H1 (cell line): ENCODE data around the gene SHLD1. TPM values are rescaled to one million over a fixed set of nuclear protein-coding genes. Genes with fewer than 3 reads are reported as not detected.

Experiments
- CTCF ChIA-PET: fragments of 300-600 bp; sonication (Branson Sonifier 250); formaldehyde crosslinking; loops from one replicate; lab custom pipeline; 2021; ENCODE audit not compliant: partially characterized antibody; lab: Charles Lee
- POLR2A ChIA-PET: fragments of 300-600 bp; sonication (Branson Sonifier 250); formaldehyde crosslinking; loops from one replicate; lab custom pipeline; 2021; ENCODE audit warnings: inconsistent platforms; ENCODE audit not compliant: partially characterized antibody; lab: Charles Lee
- DNase-seq, 2 experiments: peaks; one replicate each; pipeline versions ENCODE4 v3.0.0 to v3.0.0-alpha.2; 2010 to 2022; ENCODE audit warnings: low spot score in 2 of 2, low read depth in 1 of 2, mixed read lengths in 1 of 2
- FAIRE-seq: peaks from 2 replicates; lab custom pipeline; 2011; peaks lifted over from hg19 to GRCh38; lab: Jason Lieb, UNC
- H2AFZ ChIP-seq: 2 replicates; pipeline ENCODE4 v1.8.1; 2012; ENCODE audit warnings: low read length, inconsistent platforms
- H2AK5ac ChIP-seq: 2 replicates; pipeline ENCODE4 v1.6.1; 2013; ENCODE audit warnings: low read depth, low read length
- H2BK120ac ChIP-seq: replicated peaks from 2 replicates; pipeline ENCODE3; 2013; ENCODE audit warnings: low read depth, low read length, inconsistent platforms
- H2BK12ac ChIP-seq: 2 replicates; pipeline ENCODE4 v1.6.1; 2013; ENCODE audit warnings: low read depth, low read length
- H2BK15ac ChIP-seq: 2 replicates; pipeline ENCODE4 v1.6.1; 2013; ENCODE audit warnings: low read length
- H2BK20ac ChIP-seq: 2 replicates; pipeline ENCODE4 v1.6.1; 2013; ENCODE audit warnings: low read length
- H2BK5ac ChIP-seq: 2 replicates; pipeline ENCODE4 v1.6.1; 2013; ENCODE audit warnings: low read depth, low read length
- H3K14ac ChIP-seq: 2 replicates; pipeline ENCODE4 v1.6.1; 2013; ENCODE audit warnings: inconsistent platforms; ENCODE audit not compliant: insufficient read length
- H3K18ac ChIP-seq: 2 replicates; pipeline ENCODE4 v1.6.1; 2013; ENCODE audit warnings: low read length; ENCODE audit errors: extremely low read depth
- H3K23ac ChIP-seq: 2 replicates; pipeline ENCODE4 v1.6.1; 2013; ENCODE audit warnings: inconsistent platforms; ENCODE audit not compliant: insufficient read length
- H3K23me2 ChIP-seq: 2 replicates; pipeline ENCODE4 v1.6.1; 2013; ENCODE audit warnings: low read depth, low read length
- H3K27ac ChIP-seq: 2 replicates; pipeline ENCODE4 v1.6.1; 2011; ENCODE audit warnings: low read depth, low read length, inconsistent platforms
- H3K27me3 ChIP-seq, 4 experiments: replicated peaks in 1 of 4; 1 replicate in 1 of 4; 2 replicates in 3 of 4; pipeline versions ENCODE4 v1.6.1 to v1.8.1; 2011 to 2013; ENCODE audit warnings: low read length in 3 of 4, mild to moderate bottlenecking in 3 of 4, inconsistent platforms in 2 of 4, mixed read lengths in 2 of 4, moderate library complexity in 1 of 4; ENCODE audit not compliant: control insufficient read depth in 3 of 4, insufficient read depth in 3 of 4; ENCODE audit errors: extremely low read depth in 1 of 4
- H3K36me3 ChIP-seq, 4 experiments: 2 replicates each; pipeline versions ENCODE4 v1.6.1 to v1.8.1; 2011 to 2013; ENCODE audit warnings: mild to moderate bottlenecking in 4 of 4, low read length in 3 of 4, moderate library complexity in 2 of 4, control low read depth in 1 of 4, inconsistent platforms in 1 of 4; ENCODE audit not compliant: insufficient read depth in 4 of 4, control insufficient read depth in 2 of 4
- H3K4ac ChIP-seq: replicated peaks from 2 replicates; pipeline ENCODE3; 2013; ENCODE audit warnings: low read length, low read depth, mixed read lengths, inconsistent platforms; ENCODE audit not compliant: insufficient read length
- H3K4me1 ChIP-seq, 4 experiments: replicated peaks in 1 of 4; 1 replicate in 1 of 4; 2 replicates in 3 of 4; pipeline versions ENCODE4 v1.6.1 to v1.8.1; 2011 to 2013; ENCODE audit warnings: low read length in 3 of 4, inconsistent platforms in 2 of 4, mixed read lengths in 1 of 4; ENCODE audit not compliant: insufficient read depth in 4 of 4, control insufficient read depth in 3 of 4
- H3K4me2 ChIP-seq, 2 experiments: 2 replicates each; pipeline versions ENCODE4 v1.6.1 to v1.8.1; 2011 to 2013; ENCODE audit warnings: low read depth in 2 of 2, low read length in 2 of 2, control low read depth in 1 of 2, inconsistent platforms in 1 of 2, mild to moderate bottlenecking in 1 of 2; ENCODE audit not compliant: insufficient read depth in 1 of 2
- H3K4me3 ChIP-seq, 4 experiments: fragments of 200-600, 300-600 bp in 1 of 4; sonication (generic), shearing (Covaris generic), sonication (Bioruptor Twin) in 1 of 4; 2 replicates each; pipeline versions ENCODE4 v1.5.1 to v1.8.1; 2011 to 2016; ENCODE audit warnings: low read length in 4 of 4, low read depth in 3 of 4, control low read depth in 2 of 4, inconsistent platforms in 2 of 4, mild to moderate bottlenecking in 2 of 4, mixed read lengths in 1 of 4, moderate library complexity in 1 of 4; ENCODE audit not compliant: insufficient read depth in 2 of 4; ENCODE audit errors: extremely low read depth in 1 of 4
- H3K56ac ChIP-seq: replicated peaks from 2 replicates; pipeline ENCODE3; 2013; ENCODE audit warnings: low read depth, mild to moderate bottlenecking, mixed read lengths, low read length, inconsistent platforms; ENCODE audit not compliant: insufficient read length
- H3K79me1 ChIP-seq: 2 replicates; pipeline ENCODE4 v1.6.1; 2013; ENCODE audit warnings: low read depth, low read length, control low read depth
- H3K79me2 ChIP-seq, 2 experiments: 2 replicates each; pipeline versions ENCODE4 v1.6.1 to v1.8.1; 2012 to 2013; ENCODE audit warnings: low read length in 2 of 2, mild to moderate bottlenecking in 2 of 2, inconsistent platforms in 1 of 2; ENCODE audit not compliant: insufficient read depth in 2 of 2, control insufficient read depth in 1 of 2
- H3K9ac ChIP-seq, 4 experiments: replicated peaks in 1 of 4; 1 replicate in 1 of 4; 2 replicates in 3 of 4; pipeline versions ENCODE4 v1.6.1 to v1.8.1; 2011 to 2013; ENCODE audit warnings: low read depth in 3 of 4, low read length in 3 of 4, control low read depth in 2 of 4, mild to moderate bottlenecking in 2 of 4, moderate library complexity in 2 of 4, inconsistent platforms in 1 of 4; ENCODE audit errors: extremely low read depth in 1 of 4
- H3K9me3 ChIP-seq, 2 experiments: 2 replicates each; pipeline versions ENCODE4 v1.6.1 to v1.8.1; 2012 to 2013; ENCODE audit warnings: mild to moderate bottlenecking in 2 of 2, moderate library complexity in 2 of 2, control low read depth in 1 of 2, inconsistent platforms in 1 of 2, low read depth in 1 of 2, low read length in 1 of 2, mixed read lengths in 1 of 2; ENCODE audit not compliant: insufficient read depth in 2 of 2
- H4K20me1 ChIP-seq, 2 experiments: replicated peaks in 1 of 2; 2 replicates each; pipeline versions ENCODE3 to v1.8.1; 2011 to 2013; ENCODE audit warnings: inconsistent platforms in 2 of 2, low read length in 2 of 2, mild to moderate bottlenecking in 1 of 2; ENCODE audit not compliant: insufficient read depth in 2 of 2, control insufficient read depth in 1 of 2
- H4K5ac ChIP-seq: 2 replicates; pipeline ENCODE4 v1.6.1; 2013; ENCODE audit warnings: low read length, low read depth, mixed read lengths, inconsistent platforms; ENCODE audit not compliant: insufficient read length
- H4K8ac ChIP-seq: 2 replicates; pipeline ENCODE4 v1.8.0; 2013; ENCODE audit warnings: mild to moderate bottlenecking, moderate library complexity, low read length, inconsistent platforms; ENCODE audit not compliant: insufficient read depth; ENCODE audit errors: extremely low read depth
- H4K91ac ChIP-seq: replicated peaks from 2 replicates; pipeline ENCODE3; 2013; ENCODE audit warnings: low read length, mixed read lengths, inconsistent platforms; ENCODE audit not compliant: insufficient read length
- RBBP5 ChIP-seq: IDR thresholded peaks from 2 replicates; pipeline ENCODE4 v1.7.1; 2012; ENCODE audit warnings: low read depth, mild to moderate bottlenecking, inconsistent platforms, low read length, moderate library complexity, borderline replicate concordance
- WGBS, 2 experiments: shearing (Covaris generic) in 1 of 2; methylation state at CpG; one replicate each; pipeline versions ENCODE4 v1.1.6 to v1.1.7; 2013 to 2015; ENCODE audit warnings: low lambda C conversion rate in 2 of 2, mixed read lengths in 2 of 2, inconsistent platforms in 1 of 2, low coverage in 1 of 2, missing lambda C conversion rate in 1 of 2; ENCODE audit not compliant: insufficient replicate concordance in 2 of 2, insufficient coverage in 1 of 2, insufficient read length in 1 of 2; ENCODE audit errors: extremely low coverage in 1 of 2, missing lambda C conversion rate in 1 of 2; 5-methylcytosine and 5-hydroxymethylcytosine counted together
- polyA plus RNA-seq, 7 experiments: library from polyadenylated mRNA; depleted of rRNA in 3 of 7; stranded (reverse) in 5 of 7; unstranded in 2 of 7; fragments of >200 nt in 5 of 7; fragments of 200-250 nt in 2 of 7; gene quantifications; 1 replicate in 5 of 7; 2 replicates in 1 of 7; 4 replicates in 1 of 7; pipeline versions ENCODE4 v1.2.1 to v1.2.3, GENCODE V29; 2011 to 2013; ENCODE audit warnings: missing spikeins in 2 of 7, mixed read lengths in 2 of 7
- total RNA-seq: library from RNA; stranded (reverse); fragmentation: NEBNext Ultra II Directional; extraction: Animal tissue kit (Norgen Biotek cat#: 25700); gene quantifications from 2 replicates; pipeline ENCODE4 v1.2.1, GENCODE V29; 2021

SHLD1 gene
- total and polyA plus RNA-seq, 2 of the 8 experiments (the other 6 are each of a cell fraction or from before 2014, with no cell fraction given): 4.2 to 6.5 TPM

DNA sequence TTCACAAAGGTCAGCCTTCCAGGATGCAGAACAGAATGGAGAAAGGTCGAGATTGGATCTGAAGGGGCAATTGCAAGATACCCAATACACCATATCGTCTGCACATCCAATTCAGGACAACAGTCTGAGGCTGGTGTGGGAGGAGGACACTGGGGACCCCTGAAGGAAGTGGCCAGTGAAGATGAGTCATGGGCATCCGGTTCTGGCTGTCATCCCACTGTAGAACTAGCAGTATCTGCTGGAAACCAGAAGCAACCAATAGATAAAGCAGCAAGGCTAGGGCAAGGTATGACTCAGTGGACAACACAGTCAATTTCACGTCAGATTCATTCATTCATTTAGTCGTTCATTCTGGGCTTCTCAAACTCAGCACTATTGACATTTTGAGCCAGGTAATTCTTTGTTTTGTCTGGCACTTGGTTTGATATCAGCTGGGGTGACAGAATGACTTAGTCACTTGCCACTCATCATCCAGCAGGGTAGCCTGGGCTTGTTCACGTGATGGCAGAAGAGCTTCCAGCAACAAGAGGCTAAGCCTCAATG is 30.3 kb upstream of the SHLD1 start:
- H3K4me1 ChIP-seq: no peaks in the 10 kb centered on the region
- no peak overlapping the region for H2BK20ac ChIP-seq
- no peak overlapping the region for H4K5ac ChIP-seq
- H3K14ac ChIP-seq: no peak overlapping the region
- no peaks in the 10 kb centered on the region; a peak in 2 of 7 replicates for H3K27me3 ChIP-seq
- H3K79me1 ChIP-seq: no peaks in the 10 kb centered on the region; the same call in 1 of the 2 replicates
- H3K4ac ChIP-seq: no peak overlapping the region
- H2BK12ac ChIP-seq: no peak overlapping the region
- H3K4me3 ChIP-seq: no peak overlapping the region
- no peak overlapping the region for H2BK5ac ChIP-seq
- no peak overlapping the region for H2AK5ac ChIP-seq
- no peaks in the 10 kb centered on the region for H3K36me3 ChIP-seq
- H2BK120ac ChIP-seq: no peak overlapping the region
- H3K9me3 ChIP-seq: no peaks in the 10 kb centered on the region
- no peak overlapping the region for H4K91ac ChIP-seq
- 66% methylated on average over 6 of the region's 6 CpGs; no CpG with 5 or more reads in 1 of the 2 experiments for WGBS, 2 experiments
- H3K4me2 ChIP-seq: no peak overlapping the region
- no peak overlapping the region for H2AFZ ChIP-seq
- H3K56ac ChIP-seq: no peak overlapping the region
- CTCF ChIA-PET: interaction anchor here (1.0 kb wide), 1 partner anchor 21 kb away, joined by 3 read pairs; no protein-coding TSS in a partner anchor
- H3K9ac ChIP-seq: no peak overlapping the region
- no peak for FAIRE-seq
- DNase-seq: no peak
- H3K79me2 ChIP-seq: no peaks in the 10 kb centered on the region
- H4K20me1 ChIP-seq: no peaks in the 10 kb centered on the region
- no peak overlapping the region for H3K27ac ChIP-seq
- H3K23ac ChIP-seq: no peak overlapping the region
- no peaks in the 10 kb centered on the region; the same call in 1 of the 2 replicates for H3K23me2 ChIP-seq
- no peak overlapping the region for H3K18ac ChIP-seq
- no peak overlapping the region for H4K8ac ChIP-seq
- POLR2A ChIA-PET: no interaction called here
- H2BK15ac ChIP-seq: no peak overlapping the region
- TF ChIP-seq RBBP5: no peak
